ENCODE results near the gene SNX21. TPM values are rescaled to one million over a fixed set of nuclear protein-coding genes. Genes with fewer than 3 reads are reported as not detected.

The SNX21 gene
- total RNA-seq, 2 donors from 2014 or later, result 18.0 to 18.8 TPM

DNA sequence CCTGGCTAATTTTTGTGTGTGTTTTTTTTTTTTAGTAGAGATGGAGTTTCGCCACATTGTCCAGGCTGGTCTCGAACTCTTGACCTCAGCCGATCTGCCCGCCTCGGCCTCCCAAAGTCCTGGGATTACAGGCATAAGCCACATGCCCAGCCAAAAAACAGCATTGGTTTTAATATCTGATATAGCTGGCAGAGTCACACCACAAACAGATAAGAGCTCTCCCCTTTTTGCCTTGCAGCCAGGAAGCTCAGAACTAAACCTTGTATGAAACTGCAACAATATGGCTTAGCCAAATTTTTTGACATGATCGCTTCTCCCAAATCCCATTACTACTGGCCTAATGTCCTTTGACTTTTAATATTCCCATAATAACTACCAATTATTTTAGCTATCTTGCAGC is 18.7 kb downstream of the SNX21 start:
- H3K27ac Mint-ChIP-seq, result no peak overlapping the region
- H3K27me3 Mint-ChIP-seq (ENCODE audit: insufficient read depth), result no peaks in the 10 kb centered on the region
- H3K9me3 Mint-ChIP-seq, result peaks cover 7% of the 10 kb centered on the region
- DNase-seq, result no peak
- H3K27me3 ChIP-seq (ENCODE audit: control insufficient read depth, insufficient read depth, low read length, poor library complexity, severe bottlenecking), result no peaks in the 10 kb centered on the region
- no peak overlapping the region for H3K4me3 ChIP-seq (ENCODE audit: low read length)
- H3K9ac ChIP-seq (ENCODE audit: extremely low read depth, low read length, poor library complexity, severe bottlenecking), result no peak overlapping the region
- H3K4me3 Mint-ChIP-seq, result no peak overlapping the region
- TF ChIP-seq, protein P1, sequence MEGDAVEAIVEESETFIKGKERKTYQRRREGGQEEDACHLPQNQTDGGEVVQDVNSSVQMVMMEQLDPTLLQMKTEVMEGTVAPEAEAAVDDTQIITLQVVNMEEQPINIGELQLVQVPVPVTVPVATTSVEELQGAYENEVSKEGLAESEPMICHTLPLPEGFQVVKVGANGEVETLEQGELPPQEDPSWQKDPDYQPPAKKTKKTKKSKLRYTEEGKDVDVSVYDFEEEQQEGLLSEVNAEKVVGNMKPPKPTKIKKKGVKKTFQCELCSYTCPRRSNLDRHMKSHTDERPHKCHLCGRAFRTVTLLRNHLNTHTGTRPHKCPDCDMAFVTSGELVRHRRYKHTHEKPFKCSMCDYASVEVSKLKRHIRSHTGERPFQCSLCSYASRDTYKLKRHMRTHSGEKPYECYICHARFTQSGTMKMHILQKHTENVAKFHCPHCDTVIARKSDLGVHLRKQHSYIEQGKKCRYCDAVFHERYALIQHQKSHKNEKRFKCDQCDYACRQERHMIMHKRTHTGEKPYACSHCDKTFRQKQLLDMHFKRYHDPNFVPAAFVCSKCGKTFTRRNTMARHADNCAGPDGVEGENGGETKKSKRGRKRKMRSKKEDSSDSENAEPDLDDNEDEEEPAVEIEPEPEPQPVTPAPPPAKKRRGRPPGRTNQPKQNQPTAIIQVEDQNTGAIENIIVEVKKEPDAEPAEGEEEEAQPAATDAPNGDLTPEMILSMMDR (conservative IDR thresholded peaks at IDR 0.05), result no peak
- H3K9me3 ChIP-seq (ENCODE audit: control insufficient read depth, low read length), result peaks cover 21% of the 10 kb centered on the region
- peaks cover 34% of the 10 kb centered on the region for H3K4me1 Mint-ChIP-seq
- peaks cover 41% of the 10 kb centered on the region for H3K36me3 Mint-ChIP-seq (ENCODE audit: low read depth)
- H3K4me1 ChIP-seq (ENCODE audit: control insufficient read depth, insufficient read depth, low read length), result peaks cover 6% of the 10 kb centered on the region
- H3K27ac ChIP-seq (ENCODE audit: low read depth, low read length), result no peak overlapping the region
- peaks cover 41% of the 10 kb centered on the region for H3K36me3 ChIP-seq (ENCODE audit: control insufficient read depth, insufficient read depth, low read length)
- WGBS, 2 experiments (ENCODE audit: insufficient coverage in 1 of 2, insufficient read length in 1 of 2), result 88 to 95% methylated on average over 4 to 6 of the region's 6 CpGs

DNA sequence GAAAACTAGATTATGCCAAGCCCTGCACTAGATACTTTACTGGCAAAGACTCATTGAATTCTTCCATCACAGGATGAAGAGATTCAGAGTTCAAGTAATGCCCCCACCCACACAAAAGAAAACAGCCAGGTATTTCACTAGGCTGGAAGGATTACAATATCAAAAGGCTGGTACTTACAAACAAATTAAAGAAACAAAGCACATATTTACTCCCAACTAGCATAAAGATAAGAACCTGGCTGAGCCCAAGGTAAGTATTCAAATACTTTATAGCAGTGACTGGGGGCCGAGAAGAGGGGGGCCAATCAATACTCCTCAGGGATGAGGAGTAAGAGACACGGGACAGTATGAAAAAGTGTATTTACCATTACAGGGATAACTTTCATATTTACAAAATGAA is 19.9 kb downstream of the SNX21 start:
- Mint-ChIP-seq H3K27ac (peak overlapping the region; percentile 89), H3K4me1 (peaks cover 35% of the 10 kb centered on the region), H3K4me3 (peak overlapping the region; percentile 36), H3K9me3 (peaks cover 7% of the 10 kb centered on the region), H3K27me3 (ENCODE audit: insufficient read depth) (no peaks in the 10 kb centered on the region), H3K36me3 (ENCODE audit: low read depth) (peaks cover 36% of the 10 kb centered on the region)
- TF ChIP-seq, protein P1 (conservative IDR thresholded peaks at IDR 0.05), result no peak
- H3K27me3 ChIP-seq (ENCODE audit: control insufficient read depth, insufficient read depth, low read length, poor library complexity, severe bottlenecking), result no peaks in the 10 kb centered on the region
- peaks cover 6% of the 10 kb centered on the region for H3K4me1 ChIP-seq (ENCODE audit: control insufficient read depth, insufficient read depth, low read length)
- H3K9me3 ChIP-seq (ENCODE audit: control insufficient read depth, low read length), result peaks cover 21% of the 10 kb centered on the region
- no peak overlapping the region for H3K9ac ChIP-seq (ENCODE audit: extremely low read depth, low read length, poor library complexity, severe bottlenecking)
- no peak overlapping the region for H3K27ac ChIP-seq (ENCODE audit: low read depth, low read length)
- H3K4me3 ChIP-seq (ENCODE audit: low read length), result peak overlapping the region; percentile 47
- peaks cover 35% of the 10 kb centered on the region for H3K36me3 ChIP-seq (ENCODE audit: control insufficient read depth, insufficient read depth, low read length)
- WGBS, 2 experiments (ENCODE audit: insufficient coverage in 1 of 2, insufficient read length in 1 of 2), result 46% methylated on average over 1 of the region's 2 CpGs; no CpG with 5 or more reads in 1 of the 2 experiments
- DNase-seq, result peak; percentile 71

DNA sequence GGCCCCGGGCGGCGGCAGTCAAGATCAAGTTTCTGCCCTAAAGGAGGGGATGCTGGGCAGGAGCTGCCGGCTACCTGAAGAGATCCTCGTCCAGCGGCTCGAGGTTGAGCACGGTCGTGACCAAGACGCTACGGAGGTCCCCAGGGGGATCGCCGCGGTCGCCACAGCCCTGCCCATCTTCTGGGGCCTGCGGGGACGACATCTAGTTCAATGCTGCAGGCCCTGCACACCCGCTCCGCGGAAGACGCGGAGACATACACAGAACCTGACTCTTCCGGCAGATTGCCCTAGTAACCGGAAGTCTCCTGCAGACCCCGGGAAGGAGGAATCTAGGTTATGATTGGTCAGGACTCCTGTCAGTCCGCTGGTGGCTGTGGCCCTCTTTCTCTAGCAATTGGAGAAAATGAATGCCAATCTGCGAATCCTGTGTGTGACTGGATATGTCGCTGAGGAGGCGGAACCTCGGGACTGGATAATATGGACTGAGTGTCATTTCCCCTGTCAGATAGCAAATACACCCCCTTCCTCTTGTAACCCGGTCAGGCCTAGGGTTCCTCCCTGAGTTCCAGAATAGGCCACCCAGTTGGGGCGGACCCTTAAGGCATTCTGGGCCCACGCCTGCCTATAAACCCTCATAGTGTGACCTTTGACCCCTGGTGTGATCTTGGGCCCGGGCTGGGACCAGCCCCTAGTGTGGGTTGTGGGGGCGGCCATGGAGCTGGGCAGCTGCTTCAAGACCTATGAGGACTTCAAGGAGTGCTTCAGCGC is 23.7 kb downstream of the SNX21 start, which contains the start of the genes ACOT8 and ZSWIM3:
Gene ACOT8 (minus strand): TSS at position 279 of the 768 bp plus-strand sequence. CDS start 77 bp downstream, at position 202.
Gene ZSWIM3 (plus strand): TSS at position 501 of the 768 bp plus-strand sequence. CDS start 212 bp downstream, at position 713.
- Histone ChIP-seq H3K4me3 (ENCODE audit: low read length) (peak within 1 kb of the TSS; percentile 92), H3K9ac (ENCODE audit: extremely low read depth, low read length, poor library complexity, severe bottlenecking) (peak within 1 kb of the TSS; percentile 68), H3K27ac (ENCODE audit: low read depth, low read length) (peak within 1 kb of the TSS; percentile 49), H3K4me1 (ENCODE audit: control insufficient read depth, insufficient read depth, low read length) (peaks cover 6% of the 10 kb centered on the region), H3K27me3 (ENCODE audit: control insufficient read depth, insufficient read depth, low read length, poor library complexity, severe bottlenecking) (no peaks in the 10 kb centered on the region), H3K36me3 (ENCODE audit: control insufficient read depth, insufficient read depth, low read length) (peaks cover 16% of the 10 kb centered on the region), H3K9me3 (ENCODE audit: control insufficient read depth, low read length) (no peaks in the 10 kb centered on the region)
- Mint-ChIP-seq H3K27me3 (ENCODE audit: insufficient read depth) (no peaks in the 10 kb centered on the region), H3K4me3 (peak within 1 kb of the TSS; percentile 89), H3K27ac (peak within 1 kb of the TSS; percentile 91), H3K36me3 (ENCODE audit: low read depth) (peaks cover 9% of the 10 kb centered on the region), H3K9me3 (no peaks in the 10 kb centered on the region), H3K4me1 (peaks cover 49% of the 10 kb centered on the region)
- 0 to 1% methylated on average over 26 to 36 of the region's 36 CpGs for WGBS, 2 experiments (ENCODE audit: insufficient coverage in 1 of 2, insufficient read length in 1 of 2)
- peak; percentile 99 for DNase-seq
- TF ChIP-seq, protein P1 (conservative IDR thresholded peaks at IDR 0.05), result no peak
